GM18511 (cell line): ENCODE results near the gene ADPRHL1.

Source experiments
- ATAC-seq: cut with Tn5 transposase; IDR thresholded peaks from one replicate; pipeline ENCODE4 v1.9.1; 2021; ENCODE audit warnings: mild to moderate bottlenecking, moderate library complexity; ENCODE audit not compliant: unreplicated experiment

The ADPRHL1 gene

DNA sequence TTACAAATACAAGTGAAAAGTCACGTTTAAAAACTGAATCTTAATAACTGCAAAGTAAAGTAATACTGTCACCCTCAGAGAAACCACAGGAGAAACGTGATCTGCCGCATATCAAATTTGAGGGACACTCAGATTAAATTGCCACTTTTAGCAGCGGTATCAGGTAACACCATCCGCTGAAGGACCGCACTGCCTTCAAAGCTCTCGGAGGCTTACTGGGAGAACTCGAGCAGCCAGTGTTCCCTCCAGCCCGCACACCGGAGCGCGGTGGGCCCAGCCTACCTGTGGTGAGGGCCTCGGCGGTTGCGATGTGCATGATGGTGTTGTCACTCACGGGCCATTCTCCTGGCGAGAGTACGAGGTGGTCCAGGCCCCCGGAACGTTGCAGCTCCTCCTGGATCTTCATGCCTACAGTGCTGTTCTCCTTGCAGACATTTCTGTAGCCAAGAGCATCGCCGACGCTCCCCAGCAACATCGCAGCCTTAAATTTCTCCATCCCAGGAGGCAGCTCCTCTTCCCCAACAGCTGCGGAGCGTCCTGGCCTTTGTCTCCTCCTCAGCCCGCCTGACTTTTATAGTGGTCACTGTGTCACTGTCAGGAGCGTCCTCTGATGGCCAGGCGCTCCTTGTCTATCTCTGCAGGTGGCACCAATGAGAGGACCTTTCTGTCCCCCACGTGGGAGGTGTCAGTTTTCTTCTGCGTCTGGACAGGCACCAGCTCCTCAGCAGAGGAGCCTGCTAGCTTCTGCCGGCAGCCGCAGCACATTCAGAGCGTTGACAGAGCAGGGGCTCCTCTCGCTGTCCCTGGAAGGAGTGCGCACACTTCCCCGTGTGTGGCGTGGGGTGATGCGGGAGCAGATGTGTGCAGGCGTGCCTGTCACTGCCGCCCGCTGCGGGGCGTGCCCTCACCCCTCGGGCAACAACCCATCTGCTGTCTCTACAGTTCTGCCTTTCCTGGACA lies at the start of gene ADPRHL1:
TSS of gene ADPRHL1 (minus strand) at position 547 of the 960 bp plus-strand sequence. CDS start at position 496, 51 bp downstream.
- ATAC-seq: no peak

DNA sequence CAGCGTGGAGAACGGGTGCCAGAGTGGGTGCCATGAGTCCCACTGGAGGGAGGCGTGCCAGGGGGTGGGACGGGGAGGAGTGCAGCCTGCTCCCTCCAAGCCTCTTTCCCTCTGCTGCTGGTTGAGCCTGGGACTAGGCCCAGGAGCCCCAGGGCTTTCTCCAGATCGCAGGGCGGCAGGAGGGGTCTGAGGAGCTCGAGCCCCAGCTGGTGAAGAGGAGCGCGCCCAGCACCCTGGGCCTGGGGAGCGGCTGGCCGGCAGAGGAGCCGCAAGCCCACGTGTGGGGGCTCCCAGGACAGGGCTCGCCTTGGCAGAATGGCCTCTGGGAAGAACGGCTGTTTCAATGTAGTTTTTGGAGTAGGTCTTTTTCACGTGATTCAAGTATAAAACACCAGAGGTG lies 49.4 kb upstream of the ADPRHL1 start:
- no peak for ATAC-seq

DNA sequence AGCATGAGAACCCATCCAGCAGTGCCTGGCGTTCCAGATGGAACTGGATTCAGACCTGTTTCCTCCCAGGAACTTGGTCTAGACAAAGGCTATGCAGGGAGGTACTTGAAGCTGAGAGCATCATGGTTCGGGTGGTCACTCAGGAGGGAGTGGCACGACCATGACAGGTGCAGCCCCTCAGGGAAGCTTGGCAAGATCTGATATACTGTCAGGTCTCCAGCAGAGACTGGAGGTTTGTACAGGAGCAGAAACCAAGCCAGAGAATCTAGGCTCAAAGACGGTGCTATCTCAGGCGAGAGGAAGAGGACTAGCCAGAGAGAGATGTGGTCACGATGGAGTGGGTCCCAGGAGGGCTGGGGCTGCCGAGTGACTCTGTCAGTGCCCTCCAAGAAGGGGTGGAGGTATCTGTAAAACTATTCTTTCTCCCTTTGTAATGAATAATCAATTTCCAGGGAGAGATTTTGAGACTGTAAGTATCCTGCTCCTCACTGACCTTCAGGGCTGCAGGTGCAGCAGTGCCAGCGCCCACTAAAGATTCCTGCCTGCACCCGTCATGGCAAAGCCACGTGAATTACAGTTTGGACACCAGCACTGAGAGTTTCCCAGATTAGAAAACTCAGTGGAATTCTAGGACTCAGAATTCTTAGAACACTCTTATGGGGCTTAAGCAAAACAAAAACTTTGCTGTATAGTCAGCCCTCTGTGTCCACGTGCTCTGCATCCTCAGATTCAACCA lies 47.4 kb upstream of the ADPRHL1 start:
- no peak for ATAC-seq

DNA sequence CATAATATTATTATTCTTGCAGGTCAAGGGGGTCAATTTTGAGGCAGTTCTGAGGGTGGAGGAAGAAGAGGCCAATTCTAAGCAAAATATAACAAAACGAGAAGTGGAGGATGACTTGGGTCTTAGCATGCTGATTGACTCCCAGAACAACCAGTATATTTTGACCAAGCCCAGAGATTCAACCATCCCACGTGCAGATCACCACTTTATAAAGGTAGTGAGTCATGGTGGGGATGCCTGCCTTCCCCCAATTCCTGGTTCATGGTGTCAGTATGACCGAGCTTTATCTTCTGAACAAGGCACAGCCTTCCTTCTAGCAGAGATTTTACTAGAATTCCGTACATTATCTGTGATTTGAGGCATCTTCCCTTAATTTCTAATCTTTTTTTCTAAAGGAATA lies 46.6 kb upstream of the ADPRHL1 start:
- no peak for ATAC-seq

DNA sequence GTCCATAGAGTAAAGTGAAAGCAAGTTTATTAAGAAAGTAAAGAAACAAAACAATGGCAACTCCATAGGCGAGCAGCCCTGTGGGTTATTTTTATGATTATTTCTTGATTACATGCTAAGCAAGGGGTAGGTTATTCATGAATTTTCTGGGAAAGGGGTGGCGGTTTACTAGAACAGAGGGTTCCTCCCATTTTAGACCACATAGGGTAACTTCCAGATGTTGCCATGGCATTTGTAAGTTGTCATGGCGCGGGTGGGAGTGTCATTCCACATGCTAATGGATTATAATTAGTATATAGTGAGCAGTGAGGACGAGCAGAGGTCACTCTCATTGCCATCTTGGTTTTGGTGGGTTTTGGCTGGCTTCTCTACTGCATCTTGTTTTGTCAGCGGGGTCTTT lies 45.6 kb upstream of the ADPRHL1 start:
- ATAC-seq: no peak

DNA sequence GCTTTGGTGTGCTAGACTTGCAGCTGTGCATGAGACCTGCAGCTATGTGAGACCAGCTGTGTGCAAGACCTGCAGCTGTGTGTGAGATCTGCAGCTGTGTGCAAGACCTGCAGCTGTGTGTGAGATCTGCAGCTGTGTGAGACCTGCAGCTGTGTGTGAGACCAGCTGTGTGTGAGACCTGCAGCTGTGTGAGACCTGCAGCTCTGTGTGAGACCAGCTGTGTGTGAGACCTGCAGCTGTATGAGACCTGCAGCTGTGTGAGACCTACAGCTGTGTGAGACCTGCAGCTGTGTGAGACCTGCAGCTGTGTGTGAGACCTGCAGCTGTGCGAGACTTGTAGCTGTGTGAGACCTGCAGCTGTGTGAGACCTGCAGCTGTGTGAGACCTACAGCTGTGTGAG lies 43.9 kb upstream of the ADPRHL1 start:
- ATAC-seq: no peak

DNA sequence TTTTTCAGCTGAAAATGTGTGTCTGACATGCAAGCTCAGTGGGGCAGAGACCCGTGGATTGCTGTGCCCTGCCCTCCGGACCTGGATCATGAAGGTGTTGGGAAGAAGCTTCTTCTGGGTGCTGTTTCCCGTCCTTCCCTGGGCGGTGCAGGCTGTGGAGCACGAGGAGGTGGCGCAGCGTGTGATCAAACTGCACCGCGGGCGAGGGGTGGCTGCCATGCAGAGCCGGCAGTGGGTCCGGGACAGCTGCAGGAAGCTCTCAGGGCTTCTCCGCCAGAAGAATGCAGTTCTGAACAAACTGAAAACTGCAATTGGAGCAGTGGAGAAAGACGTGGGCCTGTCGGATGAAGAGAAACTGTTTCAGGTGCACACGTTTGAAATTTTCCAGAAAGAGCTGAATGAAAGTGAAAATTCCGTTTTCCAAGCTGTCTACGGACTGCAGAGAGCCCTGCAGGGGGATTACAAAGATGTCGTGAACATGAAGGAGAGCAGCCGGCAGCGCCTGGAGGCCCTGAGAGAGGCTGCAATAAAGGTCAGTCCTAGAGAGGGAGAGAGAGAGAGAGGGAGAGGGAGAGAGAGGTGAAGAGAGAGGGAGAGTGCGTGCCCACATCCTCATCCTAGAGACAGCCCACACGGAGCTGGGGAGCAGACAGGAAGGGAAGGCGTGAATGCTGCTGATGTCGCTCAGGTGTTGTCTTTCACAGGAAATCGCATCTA lies 42.4 kb upstream of the ADPRHL1 start:
- ATAC-seq: no peak

DNA sequence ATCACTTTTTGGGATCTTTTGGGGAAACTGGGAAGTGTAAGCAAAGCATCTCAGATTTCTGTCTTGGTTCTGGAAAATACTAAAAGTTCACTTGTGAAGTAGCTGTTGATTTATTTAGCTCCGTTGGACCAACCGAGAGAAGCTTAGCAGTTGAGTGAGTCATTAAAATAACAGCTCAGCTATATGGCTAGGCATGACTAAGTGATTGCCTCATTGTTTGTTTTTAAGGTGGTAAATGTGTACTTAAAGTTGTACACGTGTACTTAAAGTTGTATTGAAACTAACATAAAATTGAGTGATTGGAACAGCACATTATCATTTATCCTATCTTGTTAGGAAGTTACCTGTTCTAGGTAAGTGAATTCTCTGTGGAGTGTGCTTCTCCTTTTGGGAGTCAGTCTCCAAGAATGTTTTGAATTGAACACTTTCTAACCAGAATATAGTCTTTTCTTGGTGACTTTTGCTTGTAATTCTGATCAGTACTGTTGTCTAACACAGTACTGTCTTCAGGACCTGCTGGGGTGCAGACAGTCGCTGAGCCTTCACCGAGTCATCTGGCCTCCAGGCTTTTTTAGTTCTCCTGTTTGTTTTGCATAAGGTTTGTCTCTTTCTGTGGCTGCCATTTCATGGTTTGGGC lies 40.1 kb upstream of the ADPRHL1 start:
- ATAC-seq: peak; percentile 20

DNA sequence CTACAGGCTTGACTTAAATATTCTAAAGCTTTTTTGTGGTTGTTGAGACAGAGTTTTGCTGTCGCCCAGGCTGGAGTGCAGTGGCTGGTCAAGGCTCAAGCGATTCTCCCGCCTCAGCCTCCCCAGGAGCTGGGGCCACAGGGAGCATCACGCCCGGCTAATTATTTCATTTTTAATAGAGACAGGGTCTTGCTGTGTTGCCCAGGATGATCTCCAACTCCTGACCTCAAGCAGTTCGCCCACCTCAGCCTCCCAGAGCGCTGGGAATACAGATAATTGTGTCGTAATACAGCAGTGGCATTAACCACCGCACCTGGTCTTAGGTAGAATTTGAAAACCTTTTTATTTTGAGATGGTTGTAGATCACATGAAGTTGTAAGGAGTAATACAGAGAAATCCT lies 38.7 kb upstream of the ADPRHL1 start:
- ATAC-seq: no peak

DNA sequence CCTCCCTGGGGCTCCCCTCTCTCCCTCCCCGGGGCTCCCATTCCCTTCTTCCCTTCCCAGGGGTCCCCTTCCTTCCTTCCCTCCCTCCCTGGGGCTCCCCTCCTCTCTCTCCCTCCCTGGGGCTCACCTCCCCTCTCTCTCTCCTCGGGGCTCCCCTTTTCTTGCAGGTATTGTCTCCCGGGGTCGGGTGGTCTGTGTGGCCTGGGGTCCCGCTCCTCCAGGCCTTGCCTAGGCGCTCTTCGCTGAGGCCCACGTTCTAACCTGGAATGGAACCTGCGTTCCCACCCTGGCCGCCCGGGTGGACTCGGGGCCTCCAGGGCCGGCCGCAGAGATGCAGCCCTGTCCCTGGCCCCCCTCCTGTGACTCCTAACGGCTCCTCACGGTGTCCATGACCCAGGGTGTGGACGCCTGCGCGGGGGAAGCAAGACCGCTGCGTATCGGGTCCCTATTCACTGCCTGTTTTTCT lies 38.2 kb upstream of the ADPRHL1 start:
- no peak for ATAC-seq

DNA sequence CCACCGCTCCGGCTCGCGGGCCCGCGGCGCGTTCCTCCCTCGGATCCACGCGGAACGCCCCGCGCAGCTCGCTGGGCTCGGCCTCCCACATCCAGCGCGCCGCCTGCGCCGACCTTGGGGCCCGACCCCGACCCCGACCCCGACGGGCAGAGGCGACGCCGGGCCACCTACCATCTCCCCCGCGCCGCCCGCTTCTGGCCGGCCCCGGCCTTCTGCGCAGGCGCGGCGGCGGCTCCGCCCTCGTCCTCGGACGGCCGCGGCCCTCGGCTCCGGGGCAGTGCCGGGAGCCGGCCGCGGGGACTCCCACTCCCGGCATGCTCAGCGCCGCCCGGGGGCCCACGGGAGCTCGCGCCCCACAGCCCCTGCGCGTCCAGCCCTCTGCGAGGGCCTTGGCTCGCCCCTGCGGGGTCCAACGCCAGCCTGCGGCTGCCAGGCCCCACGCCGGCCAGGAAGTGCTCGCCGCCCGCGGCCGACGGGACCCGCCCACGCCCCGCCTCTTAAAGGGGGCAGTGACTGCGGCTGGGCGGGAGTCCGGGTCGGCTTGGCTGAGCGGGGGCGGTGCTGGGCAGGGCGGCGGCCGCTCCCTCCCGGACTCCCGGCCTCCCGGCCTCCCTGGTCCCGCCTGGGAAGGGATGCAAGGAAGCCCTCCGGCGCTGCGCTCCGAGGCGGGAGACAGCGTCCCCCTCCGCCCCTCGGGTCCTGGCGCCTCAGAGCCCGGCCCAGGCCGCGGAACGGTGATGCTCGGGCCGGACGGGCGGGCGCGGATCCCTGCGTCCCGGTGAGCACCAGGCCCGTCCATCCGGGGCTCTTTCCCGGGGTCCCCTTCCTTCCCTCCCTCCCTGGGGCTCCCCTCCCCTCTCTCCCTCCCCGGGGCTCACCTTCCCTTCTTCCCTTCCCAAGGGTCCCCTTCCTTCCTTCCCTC lies 37.5 kb upstream of the ADPRHL1 start, which contains the start of gene DCUN1D2:
TSS of gene DCUN1D2 (minus strand) at position 216 of the 922 bp plus-strand sequence. CDS start at position 174, 42 bp downstream.
- ATAC-seq: peak; percentile 84

DNA sequence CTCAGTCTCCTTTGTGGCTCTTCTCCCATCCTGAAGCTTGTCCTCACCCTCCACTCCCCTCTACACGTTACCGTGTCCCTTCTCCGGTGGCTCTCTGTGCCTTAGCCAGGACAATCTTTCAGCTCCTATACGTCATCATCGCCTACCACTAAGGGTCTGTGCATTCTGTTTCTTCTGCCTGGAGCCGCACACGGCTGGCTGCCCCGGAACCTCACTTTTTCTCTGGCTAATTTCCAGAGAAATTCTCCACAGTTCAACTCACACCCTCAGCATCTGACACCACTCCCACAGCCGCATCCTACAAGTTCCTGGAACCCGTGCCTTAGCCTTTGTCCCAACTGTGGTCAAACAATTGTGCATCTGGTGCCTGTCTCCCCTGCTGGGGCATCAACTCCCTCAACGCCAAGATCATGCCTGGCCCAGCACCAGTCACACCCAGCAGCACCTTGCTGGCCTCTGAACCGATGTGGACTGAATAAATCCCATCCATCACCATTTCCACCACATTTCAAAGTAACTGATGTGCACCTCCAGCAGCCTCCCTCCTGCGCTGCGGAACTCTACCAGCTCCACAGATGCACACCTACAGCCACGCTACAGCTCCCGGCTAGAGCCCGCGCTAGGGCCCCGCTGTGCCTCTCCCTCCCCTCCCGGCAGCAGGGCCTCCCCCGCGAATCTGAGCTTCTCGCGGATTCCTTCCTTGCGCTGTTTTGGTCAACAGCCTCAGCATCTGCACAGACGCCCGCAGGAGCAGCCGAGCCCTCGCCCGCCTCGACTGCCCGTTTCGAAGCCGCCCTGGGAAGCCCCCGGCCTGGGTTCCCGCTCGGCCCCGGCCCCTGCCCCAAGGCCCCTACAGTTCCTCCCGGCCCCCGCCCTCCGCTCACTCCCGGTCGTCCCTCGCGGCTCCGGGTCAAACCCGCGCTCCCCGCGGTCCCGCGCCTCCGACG lies 36.5 kb upstream of the ADPRHL1 start:
- ATAC-seq: peak; percentile 27

DNA sequence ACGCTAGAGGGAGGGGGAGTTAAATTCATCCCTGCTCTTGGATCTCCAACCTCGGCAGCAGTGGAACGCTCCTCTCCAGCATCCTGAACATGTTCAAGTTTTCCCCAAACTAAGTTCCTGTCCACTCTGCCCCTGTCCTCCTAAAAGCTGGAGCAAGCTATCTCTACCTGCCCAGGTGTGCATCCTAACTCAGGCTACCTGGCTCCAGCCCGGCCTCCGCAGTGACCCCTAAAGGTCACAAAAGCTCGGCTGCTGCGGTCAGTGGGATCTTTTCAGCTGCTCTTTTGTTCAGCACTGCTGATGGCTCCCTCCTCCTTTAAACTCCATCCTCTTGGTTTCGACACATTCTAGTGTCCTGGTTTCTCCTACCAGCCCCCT lies 35.9 kb upstream of the ADPRHL1 start:
- no peak for ATAC-seq

DNA sequence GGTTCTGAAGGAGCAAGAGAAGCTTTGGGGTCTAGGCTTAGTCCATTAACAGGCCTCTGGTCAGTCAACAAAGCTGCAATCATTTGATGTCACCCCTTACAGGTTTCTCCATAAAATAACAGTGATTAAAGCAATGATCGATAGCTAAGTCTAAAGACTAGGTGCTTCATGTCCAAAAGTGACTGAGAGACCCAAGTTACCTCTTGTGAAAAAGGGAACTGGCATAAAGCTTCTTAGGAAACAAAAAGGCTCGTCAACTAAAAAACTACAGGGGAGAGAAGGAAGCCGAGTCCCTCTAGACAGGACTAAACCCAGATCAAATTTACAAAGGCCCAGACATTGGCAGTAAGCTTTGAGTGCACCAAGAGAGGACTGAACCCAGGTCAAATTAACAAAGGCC lies 35.0 kb upstream of the ADPRHL1 start:
- ATAC-seq: no peak

DNA sequence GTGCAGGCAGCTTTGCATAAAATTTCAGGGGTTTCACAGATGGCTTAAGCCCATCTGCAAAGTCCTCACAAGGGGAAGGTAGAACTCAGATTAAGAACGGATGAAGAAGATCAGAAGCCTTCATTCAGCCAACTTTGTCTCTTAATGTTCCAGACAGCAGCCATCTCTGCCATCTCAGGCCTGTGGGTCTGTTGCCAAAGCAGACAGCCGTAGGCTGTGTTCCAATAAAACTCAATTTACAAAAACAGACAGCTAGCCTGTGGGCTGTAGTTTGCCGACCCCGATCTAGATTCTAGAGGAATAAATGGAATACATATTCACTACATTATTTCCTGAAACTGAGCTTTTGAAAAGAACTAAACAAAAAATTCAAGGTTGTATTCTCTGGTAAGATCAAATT lies 33.4 kb upstream of the ADPRHL1 start:
- ATAC-seq: no peak

DNA sequence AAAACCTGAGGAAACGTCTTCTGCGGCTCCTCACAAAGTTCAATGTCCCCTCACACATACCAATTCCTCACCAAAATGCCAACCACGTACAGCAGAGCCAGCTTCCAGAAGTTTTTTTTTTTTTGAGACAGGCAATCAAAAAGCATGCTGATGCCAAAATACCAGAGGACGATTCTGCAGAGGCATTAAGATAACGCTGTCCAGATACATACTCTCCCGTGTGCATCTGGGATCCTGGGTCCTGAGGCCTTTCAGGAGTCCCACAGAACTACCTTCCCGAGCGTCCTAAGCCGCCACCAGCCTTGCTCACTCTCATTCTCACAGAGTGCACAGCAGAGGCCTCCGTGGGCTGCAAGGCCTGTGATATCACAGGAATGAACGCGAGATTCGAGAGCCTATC lies 32.3 kb upstream of the ADPRHL1 start:
- no peak for ATAC-seq

DNA sequence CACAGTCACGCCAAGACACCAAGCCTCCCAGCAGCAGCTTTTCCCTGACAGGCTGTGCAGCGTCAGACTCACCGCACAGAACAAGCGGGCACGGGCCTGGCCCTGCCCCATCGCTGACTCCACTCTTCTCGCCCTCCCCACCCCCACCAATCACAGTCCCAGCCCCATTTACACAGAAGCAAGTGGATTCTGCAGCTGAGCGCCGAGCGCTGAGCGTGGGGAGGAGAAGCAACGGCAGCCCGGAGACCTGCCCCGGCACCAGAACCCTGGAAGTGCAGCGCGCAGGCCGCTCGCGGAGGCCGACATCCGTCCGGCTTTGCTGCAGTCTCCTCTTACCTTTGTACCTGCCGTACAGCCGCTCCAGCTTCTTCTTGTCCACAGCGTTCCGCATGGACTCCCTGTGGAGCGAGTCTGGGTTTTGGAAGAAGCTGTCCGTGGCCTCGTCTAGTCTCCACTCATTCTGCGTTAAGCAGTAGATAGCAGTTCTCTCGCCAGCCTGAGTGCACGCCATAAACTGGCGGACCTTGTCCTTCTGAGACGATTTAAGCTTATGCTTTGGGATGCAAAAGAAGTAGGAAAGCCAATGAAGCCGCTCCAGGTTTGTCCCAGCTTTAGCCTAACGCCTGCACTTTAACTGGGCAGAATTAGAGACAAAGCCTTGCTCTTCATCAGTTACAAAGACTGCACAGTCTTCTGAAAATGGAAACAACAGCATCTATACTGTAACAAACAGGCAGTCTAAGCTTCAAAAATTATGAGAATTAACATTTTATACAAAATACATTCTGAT lies 30.4 kb upstream of the ADPRHL1 start:
- ATAC-seq: no peak

DNA sequence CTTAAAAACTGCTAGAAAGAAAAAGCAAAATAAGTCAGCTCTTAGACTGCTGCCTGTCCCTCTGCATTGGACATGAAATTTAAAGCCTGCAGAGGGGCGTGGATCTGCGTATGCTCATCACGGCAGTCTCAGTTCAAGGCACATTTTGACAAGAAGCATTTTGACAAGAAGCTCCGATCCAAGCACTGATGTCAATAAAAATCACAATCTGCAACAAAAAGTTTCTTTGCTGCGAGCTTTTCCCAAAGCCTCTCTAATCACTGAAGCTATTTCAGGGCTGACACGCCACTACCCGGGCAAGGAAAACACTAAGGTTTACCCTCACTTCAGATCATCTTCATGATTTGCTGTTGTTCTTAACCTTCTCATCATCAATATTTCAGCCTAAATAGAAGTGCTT lies 29.8 kb upstream of the ADPRHL1 start:
- no peak for ATAC-seq
